OCI-LY7 (cell line): ENCODE measurements around the gene PRR15L. TPM values are rescaled to one million over a fixed set of nuclear protein-coding genes. Genes with fewer than 3 reads are reported as not detected.

Source experiments
- BruUV-seq: library from RNA; stranded (reverse); fragments of 400-500 nt; replicated peaks from 2 replicates; lab custom pipeline; 2021; lab: Mats Ljungman, UMichigan
- CTCF ChIA-PET: fragments of 300-600 bp; sonication (Branson Sonifier 250); formaldehyde crosslinking; loops from one replicate; lab custom pipeline; 2022; ENCODE audit warnings: antibody characterized with exemption; ENCODE audit not compliant: unreplicated experiment; lab: Charles Lee
- POLR2A ChIA-PET: fragments of 300-600 bp; sonication (Branson Sonifier 250); formaldehyde crosslinking; loops from one replicate; lab custom pipeline; 2022; ENCODE audit warnings: antibody characterized with exemption; lab: Charles Lee
- DNase-seq: peaks from one replicate; pipeline ENCODE4 v3.0.0-alpha.2; 2015; ENCODE audit warnings: low spot score
- H2AFZ ChIP-seq: fragments of 200-600 bp; sonication (generic), shearing (Covaris generic); 2 replicates; pipeline ENCODE4 v1.6.1; 2014; ENCODE audit warnings: mild to moderate bottlenecking, antibody characterized with exemption, low read length, moderate library complexity
- H3K27ac ChIP-seq: fragments of 200-600 bp; sonication (generic); 2 replicates; pipeline ENCODE4 v1.5.1; 2014; ENCODE audit warnings: mixed run types, low read depth, mild to moderate bottlenecking, moderate library complexity, low read length, inconsistent platforms; ENCODE audit not compliant: poor library complexity, severe bottlenecking
- H3K36me3 ChIP-seq: fragments of 200-600 bp; sonication (generic); 2 replicates; pipeline ENCODE4 v1.6.1; 2014; ENCODE audit warnings: mild to moderate bottlenecking, antibody characterized with exemption, low read length, moderate library complexity, mixed read lengths; ENCODE audit not compliant: insufficient read depth
- H3K4me1 ChIP-seq: fragments of 200-600 bp; sonication (generic); 2 replicates; pipeline ENCODE4 v1.5.1; 2014; ENCODE audit warnings: mild to moderate bottlenecking, low read length; ENCODE audit not compliant: insufficient read depth, poor library complexity, severe bottlenecking
- H3K4me2 ChIP-seq: fragments of 200-600 bp; sonication (generic); 2 replicates; pipeline ENCODE4 v1.6.1; 2014; ENCODE audit warnings: mild to moderate bottlenecking, low read length
- H3K4me3 ChIP-seq: fragments of 200-600 bp; sonication (generic); 2 replicates; pipeline ENCODE4 v1.5.1; 2014; ENCODE audit warnings: mild to moderate bottlenecking, low read depth, low read length; ENCODE audit not compliant: poor library complexity, severe bottlenecking
- H3K79me2 ChIP-seq: fragments of 200-600 bp; sonication (generic); 2 replicates; pipeline ENCODE4 v1.6.1; 2016; ENCODE audit warnings: low read depth, mild to moderate bottlenecking, low read length, moderate library complexity, mixed read lengths; ENCODE audit not compliant: insufficient read depth
- H3K9me2 ChIP-seq: fragments of 200-600 bp; sonication (generic); 2 replicates; pipeline ENCODE4 v1.6.1; 2016; ENCODE audit warnings: mild to moderate bottlenecking, low read length, mixed read lengths; ENCODE audit not compliant: insufficient read depth
- H3K9me3 ChIP-seq: fragments of 200-600 bp; sonication (generic); 2 replicates; pipeline ENCODE4 v1.6.1; 2014; ENCODE audit warnings: mild to moderate bottlenecking, mixed run types, low read length, mixed read lengths
- H4K20me1 ChIP-seq: fragments of 200-600 bp; sonication (generic); 2 replicates; pipeline ENCODE4 v1.6.1; 2014; ENCODE audit warnings: mild to moderate bottlenecking, antibody characterized with exemption, low read length, moderate library complexity, mixed read lengths; ENCODE audit not compliant: insufficient read depth
- CTCF ChIP-seq: fragments of 200-600 bp; sonication (generic); conservative IDR thresholded peaks from 2 replicates; pipeline ENCODE4 v1.5.1; 2014; ENCODE audit warnings: mild to moderate bottlenecking, antibody characterized with exemption, low read length, moderate library complexity, mixed read lengths
- EZH2phosphoT487 ChIP-seq: fragments of 200-600 bp; sonication (generic); IDR thresholded peaks from 2 replicates; pipeline ENCODE4 v1.6.1; 2018; ENCODE audit warnings: low read depth, borderline replicate concordance, mild to moderate bottlenecking, mixed run types, antibody characterized with exemption, low read length, moderate library complexity, mixed read lengths
- intact Hi-C: fragments of 100-400 bp; cut with micrococcal nuclease; formaldehyde crosslinking; loops from one replicate; pipeline ENCODE4 v1.10.0; 2022; ENCODE audit not compliant: unreplicated experiment
- total RNA-seq, 2 experiments: library from RNA; depleted of rRNA in 1 of 2; stranded (reverse); fragments of >200 nt in 1 of 2; shearing (Covaris generic) in 1 of 2; gene quantifications; 2 replicates each; pipeline ENCODE4 v1.2.3, GENCODE V29; 2014 to 2022

Gene PRR15L
- total RNA-seq, 2 experiments from 2014 or later: not detected

DNA sequence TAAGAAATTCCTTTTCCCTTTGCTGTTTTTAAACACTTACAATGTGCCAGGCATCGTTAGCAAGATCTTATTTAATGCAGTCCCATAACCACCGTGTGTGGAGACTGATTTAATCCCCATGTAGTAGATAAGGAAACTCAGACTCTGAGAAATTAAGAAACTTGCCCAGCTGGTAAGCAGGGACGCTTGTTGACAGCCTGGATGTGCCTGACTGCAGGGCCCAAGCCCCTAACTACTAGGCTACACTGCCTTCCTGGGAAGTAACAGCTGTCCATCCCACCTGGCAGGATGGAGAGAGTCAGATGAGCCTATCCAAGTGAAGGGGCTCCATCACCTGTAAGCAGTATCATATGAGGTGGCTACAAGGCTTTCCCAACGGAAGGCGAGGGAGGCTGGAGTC is 36.3 kb upstream of the PRR15L start:
- Histone ChIP-seq H3K4me2 (no peak overlapping the region), H3K79me2 (no peaks in the 10 kb centered on the region), H4K20me1 (no peaks in the 10 kb centered on the region), H3K4me3 (no peak overlapping the region), H3K36me3 (no peaks in the 10 kb centered on the region), H2AFZ (no peak overlapping the region), H3K4me1 (no peaks in the 10 kb centered on the region), H3K27ac (no peak overlapping the region), H3K9me2 (no peaks in the 10 kb centered on the region), H3K9me3 (no peaks in the 10 kb centered on the region)
- ChIA-PET CTCF (no interaction called here), POLR2A (no interaction called here)
- no peak for DNase-seq
- intact Hi-C loops: no loop called here
- no TSS peak for BruUV-seq
- TF ChIP-seq CTCF (no peak), EZH2phosphoT487 (no peak)

- H2AFZ ChIP-seq: no peak overlapping the region
- TF ChIP-seq CTCF: no peak
- no peak for TF ChIP-seq EZH2phosphoT487
- no peaks in the 10 kb centered on the region for H3K36me3 ChIP-seq
- no peaks in the 10 kb centered on the region for H3K4me1 ChIP-seq
- H3K4me2 ChIP-seq: no peak overlapping the region
- no peak overlapping the region for H3K27ac ChIP-seq
- H3K9me3 ChIP-seq: no peaks in the 10 kb centered on the region
- no TSS peak for BruUV-seq
- H4K20me1 ChIP-seq: no peaks in the 10 kb centered on the region
- no peaks in the 10 kb centered on the region for H3K79me2 ChIP-seq
- intact Hi-C loops: no loop called here
- H3K4me3 ChIP-seq: no peak overlapping the region
- POLR2A ChIA-PET: no interaction called here
- no peak for DNase-seq
- H3K9me2 ChIP-seq: no peaks in the 10 kb centered on the region
- CTCF ChIA-PET: no interaction called here
Measured at GRCh38 chr17:47993031-47993564, 35.4 kb upstream of the PRR15L start.

DNA sequence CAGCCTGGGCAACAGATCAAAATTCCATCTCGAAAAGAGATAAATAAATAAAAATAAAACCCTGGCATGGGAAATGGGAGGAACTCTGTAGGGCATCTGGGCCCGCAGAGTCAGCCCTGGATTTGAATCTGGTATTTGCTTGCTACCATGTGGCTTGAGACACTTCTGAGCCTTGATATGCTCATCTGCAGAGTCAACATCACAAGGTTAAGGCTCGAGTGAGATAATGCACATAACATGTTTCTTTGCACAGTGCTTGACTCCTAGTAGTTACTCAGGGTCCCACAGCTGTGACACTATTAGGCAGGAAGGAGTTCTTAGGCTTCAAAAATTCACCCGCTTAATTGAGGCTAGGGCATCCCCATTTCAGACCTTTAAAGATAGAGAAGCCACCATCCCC is 34.5 kb upstream of the PRR15L start:
- Histone ChIP-seq H2AFZ (no peak overlapping the region), H3K4me1 (no peaks in the 10 kb centered on the region), H3K4me2 (no peak overlapping the region), H3K27ac (no peak overlapping the region), H3K79me2 (no peaks in the 10 kb centered on the region), H4K20me1 (no peaks in the 10 kb centered on the region), H3K9me3 (no peaks in the 10 kb centered on the region), H3K4me3 (no peak overlapping the region), H3K9me2 (no peaks in the 10 kb centered on the region), H3K36me3 (no peaks in the 10 kb centered on the region)
- BruUV-seq: no TSS peak
- CTCF ChIA-PET: no interaction called here
- no peak for DNase-seq
- POLR2A ChIA-PET: no interaction called here
- intact Hi-C loops: no loop called here
- TF ChIP-seq EZH2phosphoT487: no peak
- no peak for TF ChIP-seq CTCF
